GM23248 (cell line): Measurements from ENCODE around the gene MEIKIN. TPM values are rescaled to one million over a fixed set of nuclear protein-coding genes. Genes with fewer than 3 reads are reported as not detected.
"Not testable (repeated sequence)": the region's sequence is repeated elsewhere in the genome, so short reads cannot be mapped to it uniquely, and the experiment has no call there.

Experiments
- DNase-seq: peaks from one replicate; pipeline ENCODE4 v3.0.0-alpha.2; 2015
- H2AFZ ChIP-seq: fragments of 200-600 bp; sonication (generic); 2 replicates; pipeline ENCODE4 v1.6.1; 2016; ENCODE audit warnings: antibody characterized with exemption
- H3F3A ChIP-seq: fragments of 200-600 bp; sonication (generic); 2 replicates; pipeline ENCODE4 v1.6.1; 2016; ENCODE audit warnings: mild to moderate bottlenecking, antibody characterized with exemption, mixed run types; ENCODE audit not compliant: insufficient read depth
- H3K27ac ChIP-seq: fragments of 200-600 bp; sonication (generic); 2 replicates; pipeline ENCODE4 v1.5.1; 2016; ENCODE audit warnings: mild to moderate bottlenecking
- H3K27me3 ChIP-seq: fragments of 200-600 bp; sonication (generic); replicated peaks from 2 replicates; pipeline ENCODE4 v1.6.1; 2016; ENCODE audit warnings: mild to moderate bottlenecking; ENCODE audit not compliant: insufficient read depth
- H3K36me3 ChIP-seq: fragments of 200-600 bp; sonication (generic); 2 replicates; pipeline ENCODE4 v1.6.1; 2016; ENCODE audit warnings: low read depth, mild to moderate bottlenecking
- H3K4me1 ChIP-seq: fragments of 200-600 bp; sonication (generic); 2 replicates; pipeline ENCODE4 v1.6.1; 2016; ENCODE audit warnings: mild to moderate bottlenecking; ENCODE audit not compliant: insufficient read depth
- H3K4me2 ChIP-seq: fragments of 200-600 bp; sonication (generic); one replicate; pipeline ENCODE4 v1.6.1; 2016; ENCODE audit warnings: mild to moderate bottlenecking; ENCODE audit not compliant: unreplicated experiment
- H3K4me3 ChIP-seq: fragments of 200-600 bp; sonication (generic); 2 replicates; pipeline ENCODE4 v1.5.1; 2016; ENCODE audit warnings: mild to moderate bottlenecking
- H3K79me2 ChIP-seq: fragments of 200-600 bp; sonication (generic); 2 replicates; pipeline ENCODE4 v1.6.1; 2016; ENCODE audit warnings: mild to moderate bottlenecking; ENCODE audit not compliant: insufficient read depth
- H3K9ac ChIP-seq: fragments of 200-600 bp; sonication (generic); 2 replicates; pipeline ENCODE4 v1.6.1; 2016; ENCODE audit warnings: mild to moderate bottlenecking
- H3K9me2 ChIP-seq: fragments of 200-600 bp; sonication (generic); 2 replicates; pipeline ENCODE4 v1.6.1; 2016; ENCODE audit warnings: mixed run types, mild to moderate bottlenecking, moderate library complexity; ENCODE audit not compliant: insufficient read depth
- H3K9me3 ChIP-seq: fragments of 200-600 bp; sonication (generic); one replicate; pipeline ENCODE4 v1.6.1; 2017; ENCODE audit warnings: low read depth
- H4K20me1 ChIP-seq: fragments of 200-600 bp; sonication (generic); 2 replicates; pipeline ENCODE4 v1.6.0; 2016; ENCODE audit not compliant: insufficient read depth
- EZH2 ChIP-seq: fragments of 200-600 bp; sonication (generic); IDR thresholded peaks from 2 replicates; pipeline ENCODE4 v1.6.1; 2018; ENCODE audit warnings: antibody characterized with exemption, mild to moderate bottlenecking; ENCODE audit not compliant: insufficient read depth, poor library complexity, severe bottlenecking
- EZH2phosphoT487 ChIP-seq: fragments of 200-600 bp; sonication (generic); IDR thresholded peaks from 2 replicates; pipeline ENCODE4 v1.6.1; 2018; ENCODE audit warnings: antibody characterized with exemption, moderate library complexity, mild to moderate bottlenecking, low read depth; ENCODE audit not compliant: insufficient read depth
- WGBS, 2 experiments: methylation state at CpG; one replicate each; pipeline ENCODE4 v1.1.6; 2015 to 2017; ENCODE audit warnings: low lambda C conversion rate in 2 of 2, low coverage in 1 of 2; ENCODE audit errors: missing lambda C conversion rate in 2 of 2; 5-methylcytosine and 5-hydroxymethylcytosine counted together
- in situ Hi-C: fragments of 300-500 bp; cut with MboI; formaldehyde crosslinking; loops from 2 replicates; pipeline ENCODE4 v1.15.0; 2020
- polyA plus RNA-seq: library from polyadenylated mRNA; unstranded; fragments of >200 nt; fragmentation: Nextera tagmentation; extraction: Ambion mirVana; gene quantifications from 2 replicates; pipeline ENCODE4 v1.2.1, GENCODE V29; 2016
- total RNA-seq: library from RNA; depleted of rRNA; stranded (reverse); fragments of >200 nt; shearing (Covaris generic); gene quantifications from 2 replicates; pipeline ENCODE4 v1.2.3, GENCODE V29; 2014

MEIKIN gene
- total and polyA plus RNA-seq, 2 experiments from 2014 or later, result not detected

GRCh38 chr5:131914472-131914871 lies 31.0 kb downstream of the MEIKIN start:
- no peak for DNase-seq
- Histone ChIP-seq H2AFZ (no peak overlapping the region), H3K9me2 (no peaks in the 10 kb centered on the region), H3K4me2 (no peak overlapping the region), H3K9me3 (no peaks in the 10 kb centered on the region), H3K79me2 (no peaks in the 10 kb centered on the region), H3K27me3 (no peaks in the 10 kb centered on the region), H3K9ac (no peak overlapping the region), H3K4me1 (no peaks in the 10 kb centered on the region), H3K27ac (no peak overlapping the region), H3F3A (no peaks in the 10 kb centered on the region), H3K4me3 (no peak overlapping the region), H4K20me1 (no peaks in the 10 kb centered on the region), H3K36me3 (no peaks in the 10 kb centered on the region)
- in situ Hi-C loops, result no loop called here
- TF ChIP-seq EZH2phosphoT487 (no peak), EZH2 (no peak)

DNA sequence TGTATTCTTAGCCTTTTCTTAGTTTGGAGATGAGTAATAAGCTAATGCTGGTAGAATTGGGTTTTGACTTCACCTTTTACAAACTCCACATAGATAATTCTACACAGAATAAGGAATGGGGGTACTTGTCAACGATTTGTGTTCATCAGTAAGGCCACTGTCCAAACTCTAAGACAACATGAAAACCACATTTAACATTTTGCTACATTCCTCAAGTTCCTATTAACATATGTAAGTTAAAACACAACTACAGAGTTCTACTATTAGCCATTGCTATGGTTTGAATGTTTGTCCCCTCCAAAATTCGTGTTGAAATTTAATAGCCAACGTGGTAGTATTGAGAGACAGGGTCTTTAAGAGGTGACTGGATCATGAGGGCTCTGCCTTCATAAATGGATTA lies 31.9 kb downstream of the MEIKIN start:
- 1% methylated on average over 3 of the region's 3 CpGs for WGBS, 2 experiments
- H3K79me2 ChIP-seq, result no peaks in the 10 kb centered on the region
- no peaks in the 10 kb centered on the region for H3K9me2 ChIP-seq
- H3K27me3 ChIP-seq, result no peaks in the 10 kb centered on the region
- no peaks in the 10 kb centered on the region for H3K9me3 ChIP-seq
- H3K9ac ChIP-seq, result no peak overlapping the region
- H3K4me3 ChIP-seq, result no peak overlapping the region
- TF ChIP-seq EZH2phosphoT487 (no peak), EZH2 (no peak)
- H3K4me1 ChIP-seq, result no peaks in the 10 kb centered on the region
- DNase-seq, result no peak
- H2AFZ ChIP-seq, result no peak overlapping the region
- no peaks in the 10 kb centered on the region for H3F3A ChIP-seq
- H3K4me2 ChIP-seq, result no peak overlapping the region
- no peaks in the 10 kb centered on the region for H4K20me1 ChIP-seq
- no peaks in the 10 kb centered on the region for H3K36me3 ChIP-seq
- no peak overlapping the region for H3K27ac ChIP-seq
- in situ Hi-C loops, result no loop called here

DNA sequence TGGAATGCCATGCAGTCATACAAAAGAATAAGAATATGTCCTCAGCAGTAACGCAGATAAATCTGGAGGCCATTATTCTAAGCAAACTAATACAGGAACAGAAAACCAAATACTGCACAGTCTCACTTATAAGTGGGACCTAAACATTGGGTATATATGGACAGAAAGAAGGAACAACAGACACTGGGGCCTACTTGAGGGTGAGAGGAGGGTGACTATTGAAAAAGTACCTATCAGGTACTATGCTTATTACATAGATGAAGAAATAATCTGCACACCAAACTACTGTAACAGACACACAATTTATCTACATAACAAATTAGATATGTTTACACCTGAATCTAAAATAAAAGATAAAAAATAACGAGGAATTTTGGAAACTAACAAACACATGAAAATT lies 38.8 kb downstream of the MEIKIN start:
- Histone ChIP-seq H3K36me3 (no peaks in the 10 kb centered on the region), H3K4me1 (no peaks in the 10 kb centered on the region), H3K4me3 (no peak overlapping the region), H3K9ac (no peak overlapping the region), H3K79me2 (no peaks in the 10 kb centered on the region), H4K20me1 (no peaks in the 10 kb centered on the region), H3K27ac (no peak overlapping the region), H2AFZ (no peak overlapping the region), H3F3A (no peaks in the 10 kb centered on the region), H3K27me3 (no peaks in the 10 kb centered on the region), H3K9me3 (no peaks in the 10 kb centered on the region), H3K9me2 (peaks cover 4% of the 10 kb centered on the region; the same call in 1 of the 2 replicates), H3K4me2 (no peak overlapping the region)
- DNase-seq, result no peak
- TF ChIP-seq EZH2 (no peak), EZH2phosphoT487 (no peak)
- in situ Hi-C loops, result no loop called here
- WGBS, 2 experiments, result 10 to 13% methylated on average over 2 of the region's 2 CpGs

- DNase-seq, in situ Hi-C loops, H3K9me2 ChIP-seq, H3K9me3 ChIP-seq, H3K9ac ChIP-seq, H3K4me3 ChIP-seq, H3K4me2 ChIP-seq, H3K27ac ChIP-seq, H3F3A ChIP-seq, H3K79me2 ChIP-seq, H3K27me3 ChIP-seq, H3K36me3 ChIP-seq, H3K4me1 ChIP-seq, H2AFZ ChIP-seq, H4K20me1 ChIP-seq: not testable (repeated sequence)
- 12 to 13% methylated on average over 1 of the region's 1 CpG for WGBS, 2 experiments
Observed at GRCh38 chr5:131902266-131902665, 43.2 kb downstream of the MEIKIN start.

GRCh38 chr5:131899686-131900085 lies 45.8 kb downstream of the MEIKIN start:
- DNase-seq, result peak; percentile 13
- no peaks in the 10 kb centered on the region for H3K9me3 ChIP-seq
- TF ChIP-seq EZH2, result no peak
- TF ChIP-seq EZH2phosphoT487, result no peak
- no peaks in the 10 kb centered on the region for H3K4me1 ChIP-seq
- no peaks in the 10 kb centered on the region for H3K79me2 ChIP-seq
- H3K36me3 ChIP-seq, result no peaks in the 10 kb centered on the region
- no peak overlapping the region for H3K4me3 ChIP-seq
- no peaks in the 10 kb centered on the region for H3K9me2 ChIP-seq
- in situ Hi-C loops, result no loop called here
- H2AFZ ChIP-seq, result no peak overlapping the region
- no peaks in the 10 kb centered on the region for H3F3A ChIP-seq
- H4K20me1 ChIP-seq, result no peaks in the 10 kb centered on the region
- no peak overlapping the region for H3K27ac ChIP-seq
- no peak overlapping the region for H3K9ac ChIP-seq
- H3K4me2 ChIP-seq, result no peak overlapping the region
- H3K27me3 ChIP-seq, result no peaks in the 10 kb centered on the region
